ENCODE data around the gene KRTAP25-1. TPM values are rescaled to one million over a fixed set of nuclear protein-coding genes. Genes with fewer than 3 reads are reported as not detected.

KRTAP25-1 gene, protein sequence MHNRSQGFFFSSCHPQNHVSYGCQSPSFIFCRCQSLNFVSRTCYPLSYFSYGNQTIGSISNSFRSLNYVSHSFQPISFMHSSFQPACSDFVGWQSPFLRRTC
- total RNA-seq: not detected
- polyA plus RNA-seq: not detected

DNA sequence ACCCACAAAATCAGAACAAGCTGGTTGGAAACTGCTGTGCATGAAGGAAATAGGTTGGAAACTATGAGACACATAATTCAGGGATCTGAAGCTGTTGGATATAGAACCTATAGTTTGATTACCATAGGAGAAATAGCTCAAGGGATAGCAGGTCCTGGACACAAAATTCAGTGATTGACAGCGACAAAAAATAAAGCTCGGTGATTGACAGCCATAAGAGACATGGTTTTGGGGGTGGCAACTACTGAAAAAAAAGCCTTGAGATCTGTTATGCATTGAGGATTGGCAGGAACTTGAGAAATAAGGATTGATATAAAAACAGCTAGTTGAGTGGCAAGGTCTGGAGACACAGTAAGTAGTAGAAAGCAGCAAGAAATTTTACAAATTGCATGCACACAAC lies at the start of gene KRTAP25-1:
Gene KRTAP25-1 (minus strand): TSS at position 300 of the 400 bp plus-strand sequence. CDS start 24 bp downstream, at position 276.
- Mint-ChIP-seq H3K36me3 (no peaks in the 10 kb centered on the region), H3K27ac (no peak within 1 kb of the TSS), H3K4me1 (no peaks in the 10 kb centered on the region), H3K27me3 (no peaks in the 10 kb centered on the region), H3K9me3 (peaks cover 0 to 4% (median 0%) of the 10 kb centered on the region in 7 donors), H3K4me3 (no peak within 1 kb of the TSS)
- no peaks in the 10 kb centered on the region for H3K27me3 ChIP-seq (ENCODE audit: control insufficient read depth, insufficient read depth, low read length)
- no peaks in the 10 kb centered on the region for H3K4me1 ChIP-seq (ENCODE audit: control insufficient read depth, insufficient read depth, low read length, poor library complexity, severe bottlenecking)
- H3K4me3 ChIP-seq (ENCODE audit: low read depth, low read length): no peak within 1 kb of the TSS
- no peaks in the 10 kb centered on the region for H3K36me3 ChIP-seq (ENCODE audit: control insufficient read depth, insufficient read depth, low read length)
- no peaks in the 10 kb centered on the region for H3K9me3 ChIP-seq (ENCODE audit: control insufficient read depth in 2 of 2, low read length in 2 of 2)
- DNase-seq (no peak), ATAC-seq (ENCODE audit: low read depth in 2 of 2) (no peak)
- H3K27ac ChIP-seq (ENCODE audit: insufficient read depth, low read length, poor library complexity, severe bottlenecking): no peak within 1 kb of the TSS

DNA sequence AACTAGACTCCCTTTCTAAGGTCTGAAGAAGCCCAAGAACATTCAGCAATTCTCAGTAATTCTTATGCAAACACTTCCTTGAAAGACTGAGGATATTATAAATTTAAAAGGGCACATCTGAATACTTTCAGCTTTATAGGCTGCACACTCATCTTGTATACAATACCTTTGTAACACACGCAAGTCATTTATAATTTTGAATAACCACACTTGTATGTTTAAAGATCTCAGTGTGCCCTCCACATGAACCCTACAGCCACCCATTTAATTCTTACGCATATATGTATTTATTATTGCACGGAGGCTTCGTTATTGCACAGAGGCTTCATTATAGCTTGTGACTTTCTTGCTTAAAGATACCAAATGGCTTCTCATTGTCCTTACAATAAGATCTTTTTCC lies 49.4 kb upstream of the KRTAP25-1 start:
- no peaks in the 10 kb centered on the region for H3K27me3 Mint-ChIP-seq

DNA sequence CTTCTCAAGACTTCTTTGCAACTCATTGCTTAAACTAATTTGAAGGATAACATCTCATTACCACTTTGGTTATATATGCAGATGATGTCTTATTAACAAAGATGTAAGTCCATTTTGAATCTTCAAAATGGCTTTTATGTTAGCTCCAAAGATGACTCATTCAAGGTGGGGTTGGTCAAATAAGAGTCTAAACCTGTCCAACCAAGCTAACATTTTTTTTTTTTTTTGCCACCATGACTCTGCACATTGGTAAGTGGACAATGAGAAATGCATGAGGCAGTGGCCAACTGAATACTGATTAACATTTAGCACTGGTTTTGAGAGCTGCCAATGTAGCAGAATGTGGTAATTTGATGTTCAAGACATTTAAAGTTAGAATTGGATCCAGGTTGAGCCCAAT lies 48.5 kb upstream of the KRTAP25-1 start:
- Histone ChIP-seq H3K36me3 (ENCODE audit: control insufficient read depth, insufficient read depth, low read length) (no peaks in the 10 kb centered on the region), H3K9me3 (ENCODE audit: control insufficient read depth in 2 of 2, low read length in 2 of 2) (no peaks in the 10 kb centered on the region), H3K27me3 (ENCODE audit: control insufficient read depth, insufficient read depth, low read length) (no peaks in the 10 kb centered on the region), H3K4me3 (ENCODE audit: low read depth, low read length) (no peak overlapping the region), H3K4me1 (ENCODE audit: control insufficient read depth, insufficient read depth, low read length, poor library complexity, severe bottlenecking) (no peaks in the 10 kb centered on the region), H3K27ac (ENCODE audit: insufficient read depth, low read length, poor library complexity, severe bottlenecking) (no peak overlapping the region)
- DNase-seq (no peak), ATAC-seq (ENCODE audit: low read depth in 2 of 2) (no peak)
- no peak overlapping the region for H3K27ac Mint-ChIP-seq
- no peak overlapping the region for H3K4me3 Mint-ChIP-seq
- no peaks in the 10 kb centered on the region for H3K36me3 Mint-ChIP-seq
- H3K4me1 Mint-ChIP-seq: no peaks in the 10 kb centered on the region
- H3K27me3 Mint-ChIP-seq: no peaks in the 10 kb centered on the region
- H3K9me3 Mint-ChIP-seq: no peaks in the 10 kb centered on the region

More for the DNA sequence above, 49.4 kb upstream of the KRTAP25-1 start:
- DNase-seq (no peak), ATAC-seq (ENCODE audit: low read depth in 2 of 2) (no peak)
- Histone ChIP-seq H3K4me1 (ENCODE audit: control insufficient read depth, insufficient read depth, low read length, poor library complexity, severe bottlenecking) (no peaks in the 10 kb centered on the region), H3K9me3 (ENCODE audit: control insufficient read depth in 2 of 2, low read length in 2 of 2) (no peaks in the 10 kb centered on the region), H3K27me3 (ENCODE audit: control insufficient read depth, insufficient read depth, low read length) (no peaks in the 10 kb centered on the region), H3K36me3 (ENCODE audit: control insufficient read depth, insufficient read depth, low read length) (no peaks in the 10 kb centered on the region), H3K4me3 (ENCODE audit: low read depth, low read length) (no peak overlapping the region), H3K27ac (ENCODE audit: insufficient read depth, low read length, poor library complexity, severe bottlenecking) (no peak overlapping the region)
- H3K9me3 Mint-ChIP-seq: no peaks in the 10 kb centered on the region
- H3K4me3 Mint-ChIP-seq: no peak overlapping the region
- no peaks in the 10 kb centered on the region for H3K36me3 Mint-ChIP-seq
- H3K4me1 Mint-ChIP-seq: no peaks in the 10 kb centered on the region
- no peak overlapping the region for H3K27ac Mint-ChIP-seq

DNA sequence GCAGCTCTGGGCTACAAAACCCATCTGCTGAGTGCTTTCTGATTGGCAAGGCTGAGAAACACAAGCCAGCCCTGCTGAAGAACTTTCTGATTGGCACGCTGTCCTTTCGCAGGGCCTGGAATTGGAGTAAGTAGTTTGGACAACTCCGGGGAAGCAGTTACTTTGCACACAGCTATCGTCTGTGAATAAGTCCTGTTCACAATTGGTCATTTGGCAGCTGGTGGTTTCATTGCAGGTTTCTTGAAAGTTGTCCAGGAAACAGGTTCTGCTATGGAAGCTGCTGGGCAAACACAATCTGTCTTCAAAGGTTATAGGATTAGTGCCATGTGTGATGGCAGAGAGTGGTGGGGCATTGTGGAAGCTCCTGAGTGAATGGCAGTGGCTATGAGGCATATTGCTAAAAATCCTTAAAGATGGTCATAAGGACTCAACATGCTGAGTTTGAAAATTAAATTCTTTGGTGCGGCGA lies 48.0 kb upstream of the KRTAP25-1 start, which contains the start of gene KRTAP27-1:
Gene KRTAP27-1 (minus strand): TSS at position 419 of the 469 bp plus-strand sequence. CDS start 26 bp downstream, at position 393.
- Mint-ChIP-seq H3K27ac (no peak within 1 kb of the TSS), H3K4me3 (no peak within 1 kb of the TSS), H3K36me3 (no peaks in the 10 kb centered on the region), H3K9me3 (no peaks in the 10 kb centered on the region), H3K4me1 (no peaks in the 10 kb centered on the region), H3K27me3 (no peaks in the 10 kb centered on the region)
- H3K4me3 ChIP-seq (ENCODE audit: low read depth, low read length): no peak within 1 kb of the TSS
- no peaks in the 10 kb centered on the region for H3K36me3 ChIP-seq (ENCODE audit: control insufficient read depth, insufficient read depth, low read length)
- no peak for DNase-seq
- no peaks in the 10 kb centered on the region for H3K4me1 ChIP-seq (ENCODE audit: control insufficient read depth, insufficient read depth, low read length, poor library complexity, severe bottlenecking)
- no peaks in the 10 kb centered on the region for H3K27me3 ChIP-seq (ENCODE audit: control insufficient read depth, insufficient read depth, low read length)
- H3K9me3 ChIP-seq (ENCODE audit: control insufficient read depth in 2 of 2, low read length in 2 of 2): no peaks in the 10 kb centered on the region
- no peak within 1 kb of the TSS for H3K27ac ChIP-seq (ENCODE audit: insufficient read depth, low read length, poor library complexity, severe bottlenecking)
- no peak for ATAC-seq (ENCODE audit: low read depth in 2 of 2)

DNA sequence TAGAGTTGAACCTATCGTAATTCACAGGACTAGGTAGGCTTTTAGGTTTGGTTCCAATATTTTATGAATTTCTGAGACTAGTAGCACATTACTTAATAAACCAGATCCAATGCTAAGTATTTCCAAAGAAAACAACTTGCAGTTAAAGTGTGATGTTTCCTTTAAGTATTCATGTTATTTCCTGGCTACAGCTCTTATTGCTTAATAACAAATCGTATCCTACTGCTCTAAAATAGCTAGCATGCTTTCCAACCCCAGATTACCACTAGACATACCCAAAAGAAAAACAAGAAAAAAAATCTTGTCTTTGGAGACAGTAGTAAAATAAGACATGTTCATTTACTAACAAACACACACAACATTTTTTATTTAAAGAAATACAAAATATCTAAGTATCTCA lies 47.3 kb upstream of the KRTAP25-1 start:
- Mint-ChIP-seq H3K27ac (no peak overlapping the region), H3K9me3 (no peaks in the 10 kb centered on the region), H3K27me3 (no peaks in the 10 kb centered on the region), H3K4me1 (no peaks in the 10 kb centered on the region), H3K36me3 (no peaks in the 10 kb centered on the region), H3K4me3 (no peak overlapping the region)
- no peak overlapping the region for H3K27ac ChIP-seq (ENCODE audit: insufficient read depth, low read length, poor library complexity, severe bottlenecking)
- DNase-seq: no peak
- H3K36me3 ChIP-seq (ENCODE audit: control insufficient read depth, insufficient read depth, low read length): no peaks in the 10 kb centered on the region
- no peak for ATAC-seq (ENCODE audit: low read depth in 2 of 2)
- H3K9me3 ChIP-seq (ENCODE audit: control insufficient read depth in 2 of 2, low read length in 2 of 2): no peaks in the 10 kb centered on the region
- no peak overlapping the region for H3K4me3 ChIP-seq (ENCODE audit: low read depth, low read length)
- H3K4me1 ChIP-seq (ENCODE audit: control insufficient read depth, insufficient read depth, low read length, poor library complexity, severe bottlenecking): no peaks in the 10 kb centered on the region
- no peaks in the 10 kb centered on the region for H3K27me3 ChIP-seq (ENCODE audit: control insufficient read depth, insufficient read depth, low read length)

DNA sequence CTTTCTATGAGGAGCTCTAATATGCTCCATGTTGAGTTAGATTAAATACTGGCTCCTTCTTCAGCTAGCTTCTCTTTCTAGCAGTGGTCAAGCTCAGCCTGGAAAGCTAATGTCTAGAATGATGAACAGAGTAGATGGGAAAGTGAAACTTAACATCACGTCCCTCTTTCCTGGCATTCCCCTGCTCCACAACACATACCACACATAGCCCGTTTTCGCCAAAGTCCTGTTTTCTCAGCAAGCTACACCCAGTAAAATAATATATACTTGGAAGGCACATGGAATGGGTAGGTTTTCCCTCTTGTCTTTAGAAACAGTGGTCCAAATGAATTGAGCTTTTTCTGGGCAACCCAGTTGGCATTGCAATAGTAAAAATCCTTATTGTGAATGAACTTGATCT lies 44.4 kb upstream of the KRTAP25-1 start:
- Histone ChIP-seq H3K27me3 (ENCODE audit: control insufficient read depth, insufficient read depth, low read length) (no peaks in the 10 kb centered on the region), H3K9me3 (ENCODE audit: control insufficient read depth in 2 of 2, low read length in 2 of 2) (no peaks in the 10 kb centered on the region), H3K27ac (ENCODE audit: insufficient read depth, low read length, poor library complexity, severe bottlenecking) (no peak overlapping the region), H3K4me1 (ENCODE audit: control insufficient read depth, insufficient read depth, low read length, poor library complexity, severe bottlenecking) (no peaks in the 10 kb centered on the region), H3K4me3 (ENCODE audit: low read depth, low read length) (no peak overlapping the region), H3K36me3 (ENCODE audit: control insufficient read depth, insufficient read depth, low read length) (no peaks in the 10 kb centered on the region)
- ATAC-seq (ENCODE audit: low read depth in 2 of 2) (no peak), DNase-seq (no peak)
- Mint-ChIP-seq H3K9me3 (no peaks in the 10 kb centered on the region), H3K27ac (no peak overlapping the region), H3K27me3 (no peaks in the 10 kb centered on the region), H3K36me3 (no peaks in the 10 kb centered on the region), H3K4me1 (no peaks in the 10 kb centered on the region), H3K4me3 (no peak overlapping the region)

DNA sequence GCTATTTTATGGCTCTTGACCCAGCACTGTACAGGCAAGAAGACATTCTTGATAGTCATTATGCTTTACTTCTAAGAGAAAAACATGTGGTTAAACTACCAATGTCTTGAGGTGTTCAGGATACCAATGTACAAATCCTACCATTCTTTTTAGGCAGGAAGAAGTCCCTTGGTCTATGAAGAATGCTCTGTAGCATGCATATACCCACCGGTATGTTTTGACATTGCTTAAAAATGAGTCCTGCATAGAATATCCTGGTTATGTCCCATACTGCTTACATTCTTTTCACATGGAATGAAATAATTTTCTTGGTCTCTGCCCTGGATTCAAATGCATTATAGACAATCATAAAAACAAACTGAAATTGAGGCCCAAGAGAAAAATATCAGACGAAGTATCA lies 43.4 kb upstream of the KRTAP25-1 start:
- H3K4me3 ChIP-seq (ENCODE audit: low read depth, low read length): no peak overlapping the region
- H3K4me1 ChIP-seq (ENCODE audit: control insufficient read depth, insufficient read depth, low read length, poor library complexity, severe bottlenecking): no peaks in the 10 kb centered on the region
- ATAC-seq (ENCODE audit: low read depth in 2 of 2) (no peak), DNase-seq (no peak)
- H3K27ac ChIP-seq (ENCODE audit: insufficient read depth, low read length, poor library complexity, severe bottlenecking): no peak overlapping the region
- no peaks in the 10 kb centered on the region for H3K36me3 ChIP-seq (ENCODE audit: control insufficient read depth, insufficient read depth, low read length)
- Mint-ChIP-seq H3K27ac (no peak overlapping the region), H3K4me1 (no peaks in the 10 kb centered on the region), H3K9me3 (no peaks in the 10 kb centered on the region), H3K4me3 (no peak overlapping the region), H3K36me3 (no peaks in the 10 kb centered on the region), H3K27me3 (no peaks in the 10 kb centered on the region)
- no peaks in the 10 kb centered on the region for H3K27me3 ChIP-seq (ENCODE audit: control insufficient read depth, insufficient read depth, low read length)
- H3K9me3 ChIP-seq (ENCODE audit: control insufficient read depth in 2 of 2, low read length in 2 of 2): no peaks in the 10 kb centered on the region

DNA sequence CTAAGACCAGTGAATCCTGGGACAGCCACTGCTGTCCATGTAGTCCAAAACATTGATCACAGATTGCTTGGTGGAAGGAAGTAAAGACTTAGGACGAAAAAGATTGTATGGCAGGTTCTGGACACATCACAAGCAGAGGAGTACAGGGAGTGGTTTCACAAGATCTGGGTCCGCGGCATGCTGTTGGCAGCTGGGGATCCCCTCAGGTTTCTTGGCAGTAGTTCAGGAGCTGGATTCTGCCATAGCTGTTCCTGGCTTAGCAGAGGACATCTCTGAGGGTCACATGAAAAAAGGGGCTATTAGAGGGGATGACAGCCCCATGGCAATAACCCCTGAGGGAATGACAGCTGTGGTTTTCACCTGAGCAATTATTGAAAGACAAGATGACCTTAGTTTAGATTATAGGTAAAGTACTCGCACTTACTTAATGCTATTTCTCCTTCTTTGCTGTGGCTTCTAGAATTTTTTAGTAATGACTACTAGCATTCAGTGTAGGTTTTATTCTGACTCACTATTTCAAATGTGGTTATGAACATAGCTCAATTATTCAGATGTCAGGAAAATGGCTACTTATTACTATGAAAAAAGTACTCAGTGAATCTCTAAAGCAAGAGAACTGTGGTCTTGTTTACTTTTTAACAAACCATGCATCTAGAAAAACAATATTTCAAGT lies 40.0 kb upstream of the KRTAP25-1 start:
- peaks cover 0 to 4% (median 0%) of the 10 kb centered on the region in 7 donors for H3K9me3 Mint-ChIP-seq
- no peak overlapping the region for H3K27ac Mint-ChIP-seq
- H3K27me3 Mint-ChIP-seq: no peaks in the 10 kb centered on the region
- no peaks in the 10 kb centered on the region for H3K4me1 ChIP-seq (ENCODE audit: control insufficient read depth, insufficient read depth, low read length, poor library complexity, severe bottlenecking)
- H3K27me3 ChIP-seq (ENCODE audit: control insufficient read depth, insufficient read depth, low read length): no peaks in the 10 kb centered on the region
- no peak overlapping the region for H3K4me3 Mint-ChIP-seq
- peaks cover 3 to 8% of the 10 kb centered on the region in 2 experiments for H3K9me3 ChIP-seq (ENCODE audit: control insufficient read depth in 2 of 2, low read length in 2 of 2)
- DNase-seq (no peak), ATAC-seq (ENCODE audit: low read depth in 2 of 2) (no peak)
- H3K36me3 Mint-ChIP-seq: no peaks in the 10 kb centered on the region
- no peaks in the 10 kb centered on the region for H3K4me1 Mint-ChIP-seq
- H3K36me3 ChIP-seq (ENCODE audit: control insufficient read depth, insufficient read depth, low read length): no peaks in the 10 kb centered on the region
- H3K4me3 ChIP-seq (ENCODE audit: low read depth, low read length): no peak overlapping the region
- H3K27ac ChIP-seq (ENCODE audit: insufficient read depth, low read length, poor library complexity, severe bottlenecking): no peak overlapping the region

All from CD4-positive, CD25-positive, alpha-beta regulatory T cell (primary cell).